ENCODE data around the gene TALDO1.

TALDO1 gene

GRCh38 chr11:813456-814096, 66.3 kb downstream of the TALDO1 start:
- in situ Hi-C loops (cut with HindIII; ENCODE audit: low sequenced_read_pairs): no loop called here
- TF ChIP-seq CTCF (IDR thresholded peaks at IDR 0.05; ENCODE audit: low read depth, low read length, missing control alignments): no peak
- no peak for DNase-seq (ENCODE audit: low read depth)
- H3K4me3 ChIP-seq (ENCODE audit: low read depth, low read length): no peak overlapping the region

All from astrocyte of the cerebellum (primary cell).